GM13977 (cell line): ENCODE measurements around the gene CNTNAP2.

Experiments
- DNase-seq: peaks from one replicate; pipeline ENCODE4 v3.0.0; 2012; ENCODE audit warnings: low spot score
- in situ Hi-C: fragments of 300-500 bp; cut with MboI; formaldehyde crosslinking; loops from one replicate; pipeline ENCODE4 v1.12.0; 2022; ENCODE audit warnings: low sequenced_read_pairs, low pct_unique_long_range_greater_than_20kb, mixed read lengths, inconsistent platforms; ENCODE audit not compliant: unreplicated experiment
- TF ChIP-seq, protein P1 (sequence below): IDR thresholded peaks from 2 replicates; pipeline ENCODE4 v1.5.1; 2012; ENCODE audit warnings: mild to moderate bottlenecking, control low read depth; ENCODE audit not compliant: insufficient read depth; ENCODE audit errors: extremely low read depth, missing control alignments

Gene CNTNAP2

DNA sequence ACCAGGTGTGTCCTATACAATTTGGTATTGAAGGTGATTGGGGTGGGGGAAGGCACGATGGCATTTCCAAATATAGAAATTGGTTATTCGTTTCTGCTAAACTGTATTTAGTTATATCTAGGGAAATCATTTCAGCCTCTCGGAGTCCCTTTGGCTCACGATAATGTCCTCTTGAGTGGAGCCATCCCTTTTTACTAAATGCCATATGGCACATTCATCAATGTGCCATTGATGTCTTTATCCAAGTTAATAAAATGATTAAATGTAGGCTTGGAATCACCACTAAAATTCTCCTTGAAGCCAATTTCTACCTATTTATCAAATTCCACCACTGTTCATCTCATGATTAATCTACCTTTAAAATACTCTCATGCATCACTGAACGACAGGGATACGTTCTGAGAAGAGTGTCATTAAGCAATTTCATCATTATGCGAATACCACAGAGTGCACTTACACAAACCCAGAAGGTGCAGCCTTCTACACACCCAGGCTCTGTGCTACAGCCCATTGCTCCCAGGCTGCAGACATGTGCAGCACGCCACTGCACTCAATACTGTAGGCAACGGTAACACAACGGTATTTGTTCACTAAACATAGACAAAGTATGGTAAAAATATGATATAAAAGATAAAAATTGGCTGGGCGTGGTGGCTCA, 2254.8 kb downstream of the CNTNAP2 start:
- DNase-seq, result no peak
- TF ChIP-seq, protein P1, sequence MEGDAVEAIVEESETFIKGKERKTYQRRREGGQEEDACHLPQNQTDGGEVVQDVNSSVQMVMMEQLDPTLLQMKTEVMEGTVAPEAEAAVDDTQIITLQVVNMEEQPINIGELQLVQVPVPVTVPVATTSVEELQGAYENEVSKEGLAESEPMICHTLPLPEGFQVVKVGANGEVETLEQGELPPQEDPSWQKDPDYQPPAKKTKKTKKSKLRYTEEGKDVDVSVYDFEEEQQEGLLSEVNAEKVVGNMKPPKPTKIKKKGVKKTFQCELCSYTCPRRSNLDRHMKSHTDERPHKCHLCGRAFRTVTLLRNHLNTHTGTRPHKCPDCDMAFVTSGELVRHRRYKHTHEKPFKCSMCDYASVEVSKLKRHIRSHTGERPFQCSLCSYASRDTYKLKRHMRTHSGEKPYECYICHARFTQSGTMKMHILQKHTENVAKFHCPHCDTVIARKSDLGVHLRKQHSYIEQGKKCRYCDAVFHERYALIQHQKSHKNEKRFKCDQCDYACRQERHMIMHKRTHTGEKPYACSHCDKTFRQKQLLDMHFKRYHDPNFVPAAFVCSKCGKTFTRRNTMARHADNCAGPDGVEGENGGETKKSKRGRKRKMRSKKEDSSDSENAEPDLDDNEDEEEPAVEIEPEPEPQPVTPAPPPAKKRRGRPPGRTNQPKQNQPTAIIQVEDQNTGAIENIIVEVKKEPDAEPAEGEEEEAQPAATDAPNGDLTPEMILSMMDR, result no peak
- in situ Hi-C loops, result no loop called here

DNA sequence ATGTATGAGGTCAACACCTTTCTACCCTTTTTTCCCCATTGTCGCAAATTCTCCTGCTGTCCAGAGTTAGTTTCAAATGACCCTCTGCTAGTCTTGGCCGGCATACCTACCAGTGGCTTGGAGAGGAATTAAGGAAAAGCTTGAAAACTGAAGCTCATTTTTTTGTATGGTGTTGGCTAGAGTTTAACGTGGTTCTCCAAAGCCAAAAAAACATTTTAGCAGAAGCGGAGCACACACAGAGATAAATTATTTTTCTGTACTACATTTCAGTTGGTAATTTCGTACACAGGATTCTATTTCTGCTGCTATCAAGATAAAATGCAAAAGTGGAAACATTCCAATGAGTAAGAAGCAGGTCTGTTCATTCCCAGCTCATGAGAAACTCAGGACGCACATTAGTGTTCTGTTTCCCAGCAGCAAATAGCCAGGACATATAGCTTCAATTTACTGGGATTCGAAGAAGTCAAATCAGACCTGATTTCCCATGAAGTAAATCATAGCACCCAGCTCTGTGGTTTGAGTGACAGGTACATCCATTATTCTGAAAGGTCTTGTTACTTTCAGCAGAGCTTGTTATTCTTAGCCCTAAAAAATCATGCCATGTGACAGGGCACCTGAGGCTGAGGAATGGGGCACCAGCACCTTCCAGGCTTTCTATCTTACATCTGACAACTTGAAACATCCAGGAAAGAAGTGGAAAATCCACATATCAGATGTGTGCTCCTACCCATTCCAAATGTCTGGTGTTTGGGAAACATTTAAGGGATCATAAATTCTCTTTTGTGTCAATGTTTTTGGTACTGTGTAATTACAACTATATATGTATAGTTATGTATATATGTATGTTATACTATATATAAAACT, 2258.0 kb downstream of the CNTNAP2 start:
- in situ Hi-C loops, result no loop called here
- TF ChIP-seq, protein P1, result no peak
- DNase-seq, result no peak

DNA sequence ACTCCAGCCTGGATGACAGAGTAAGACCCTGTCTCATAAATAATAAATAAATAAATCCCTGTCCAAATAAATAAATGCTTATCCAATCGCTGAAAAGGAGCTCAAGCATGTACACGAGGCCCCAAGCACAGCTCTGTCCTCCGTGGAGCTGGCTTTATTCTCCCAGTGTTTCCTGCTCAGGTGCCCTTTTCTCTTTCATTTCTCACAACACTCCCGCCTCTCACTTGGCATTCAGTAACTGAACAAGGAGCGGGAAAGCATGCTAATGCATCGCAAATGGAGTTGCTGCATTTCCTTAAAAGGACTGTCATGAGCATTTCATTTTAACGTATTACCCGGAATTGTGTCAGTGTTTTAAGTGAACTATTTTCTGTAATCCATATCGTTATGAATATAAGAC, 2263.1 kb downstream of the CNTNAP2 start:
- in situ Hi-C loops, result no loop called here
- DNase-seq, result no peak
- TF ChIP-seq, protein P1, result no peak

DNA sequence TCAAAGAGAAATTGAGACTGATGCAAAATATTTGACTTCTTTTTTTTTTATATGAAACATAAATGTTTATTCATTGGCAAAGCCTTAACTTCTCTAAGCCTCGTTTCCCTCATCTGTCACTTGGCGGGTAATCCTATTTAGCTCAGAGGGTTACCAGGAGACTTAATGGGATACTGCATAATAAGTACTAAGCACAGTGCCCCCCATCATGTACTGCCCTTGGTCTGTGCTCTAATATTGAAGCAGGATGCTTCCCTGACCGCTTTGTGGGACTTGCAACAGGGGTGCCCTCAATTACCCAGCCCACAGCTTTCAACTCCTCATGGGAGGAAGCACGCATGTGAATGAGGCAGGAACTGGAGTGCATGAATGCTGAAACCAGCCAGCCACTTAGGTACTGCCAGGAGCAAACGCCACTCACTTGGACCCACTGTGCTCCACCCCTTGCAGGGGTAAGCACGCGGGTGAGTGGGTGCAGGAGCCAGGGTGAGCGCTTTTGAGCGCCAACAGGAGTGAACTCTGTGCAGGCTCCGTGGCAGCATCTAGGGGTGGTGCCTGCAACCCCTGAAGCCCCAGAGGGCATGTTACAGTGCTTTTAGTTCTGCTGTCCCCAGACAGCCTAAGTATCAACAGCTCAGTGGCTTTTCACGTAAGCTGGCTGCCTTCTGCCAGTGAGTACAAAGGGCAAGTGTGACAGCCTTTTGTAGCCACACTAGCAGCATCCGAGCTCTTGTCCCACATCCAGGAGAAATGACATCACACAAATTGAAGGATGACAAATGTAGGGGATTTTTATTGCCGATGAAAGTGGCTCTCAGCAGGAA, 2264.2 kb downstream of the CNTNAP2 start:
- TF ChIP-seq, protein P1, result no peak
- in situ Hi-C loops, result no loop called here
- DNase-seq, result no peak

DNA sequence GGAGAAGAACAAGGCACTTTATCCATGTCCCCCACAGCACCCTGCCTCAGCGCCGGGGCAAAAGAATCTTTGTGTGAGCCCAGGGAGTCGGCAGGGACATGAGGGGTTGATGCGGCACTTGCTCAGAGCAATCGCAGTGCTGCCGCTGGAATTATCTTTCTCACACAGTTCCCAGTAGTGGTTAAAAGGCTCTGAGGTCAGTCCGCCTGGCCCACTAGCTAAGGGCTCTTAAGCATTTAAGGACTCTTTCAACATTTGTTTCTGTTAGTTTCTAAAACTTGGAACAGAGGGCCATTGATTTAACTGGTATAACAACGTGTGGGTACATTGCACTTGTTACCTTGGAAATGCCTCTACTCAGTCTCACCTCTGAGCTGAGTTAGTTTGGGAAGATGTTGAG, 2266.0 kb downstream of the CNTNAP2 start:
- in situ Hi-C loops, result no loop called here
- TF ChIP-seq, protein P1, result no peak
- DNase-seq, result no peak

DNA sequence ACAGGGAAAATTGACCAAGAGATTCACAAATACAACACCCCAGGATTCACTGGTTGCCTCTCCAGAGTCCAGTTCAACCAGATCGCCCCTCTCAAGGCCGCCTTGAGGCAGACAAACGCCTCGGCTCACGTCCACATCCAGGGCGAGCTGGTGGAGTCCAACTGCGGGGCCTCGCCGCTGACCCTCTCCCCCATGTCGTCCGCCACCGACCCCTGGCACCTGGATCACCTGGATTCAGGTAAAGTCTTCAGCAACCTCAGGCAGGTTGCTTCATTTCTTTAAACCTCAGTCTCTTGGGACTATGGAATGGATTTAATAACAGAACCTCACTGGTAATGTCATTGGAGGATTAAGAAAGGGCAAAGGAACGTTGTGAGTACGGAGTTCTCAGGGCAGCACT, 2267.1 kb downstream of the CNTNAP2 start:
- no peak for DNase-seq
- in situ Hi-C loops, result no loop called here
- TF ChIP-seq, protein P1, result no peak
